DND-41 (cell line): ENCODE results near the gene TST.

Experiments used
- ATAC-seq: fragments of 200-7000 bp; cut with Tn5 transposase; 3 replicates; pipeline ENCODE4 v1.9.1; 2021; ENCODE audit warnings: low read depth; ENCODE audit not compliant: insufficient read depth
- DNase-seq: peaks from one replicate; pipeline ENCODE4 v3.0.0-alpha.2; 2020
- H2AFZ ChIP-seq: 2 replicates; pipeline ENCODE4 v1.6.0; 2012; ENCODE audit warnings: low read depth, low read length
- H3K27ac ChIP-seq: 2 replicates; pipeline ENCODE4 v1.5.1; 2012; ENCODE audit warnings: low read length, inconsistent platforms
- H3K27me3 ChIP-seq: fragments of 200-600 bp; sonication (generic); 2 replicates; pipeline ENCODE4 v1.6.0; 2012; ENCODE audit warnings: low read length, mild to moderate bottlenecking, inconsistent platforms; ENCODE audit not compliant: insufficient read depth, poor library complexity
- H3K36me3 ChIP-seq: 2 replicates; pipeline ENCODE4 v1.5.1; 2012; ENCODE audit warnings: low read length, inconsistent platforms; ENCODE audit not compliant: insufficient read depth
- H3K4me1 ChIP-seq: 2 replicates; pipeline ENCODE4 v1.5.1; 2012; ENCODE audit warnings: mild to moderate bottlenecking, low read length; ENCODE audit not compliant: insufficient read depth
- H3K4me2 ChIP-seq: 2 replicates; pipeline ENCODE4 v1.6.0; 2012; ENCODE audit warnings: mild to moderate bottlenecking, moderate library complexity, low read length, inconsistent platforms; ENCODE audit not compliant: insufficient read depth
- H3K4me3 ChIP-seq, 2 experiments: fragments of 200-600 bp in 1 of 2; shearing (Covaris generic) in 1 of 2; 2 replicates each; pipeline ENCODE4 v1.5.1; 2012 to 2016; ENCODE audit warnings: inconsistent platforms in 2 of 2, low read length in 2 of 2, mild to moderate bottlenecking in 2 of 2, low read depth in 1 of 2, moderate library complexity in 1 of 2
- H3K79me2 ChIP-seq: 2 replicates; pipeline ENCODE4 v1.6.0; 2012; ENCODE audit warnings: low read length, inconsistent platforms; ENCODE audit not compliant: insufficient read depth
- H3K9ac ChIP-seq: 2 replicates; pipeline ENCODE4 v1.6.0; 2012; ENCODE audit warnings: low read depth, mild to moderate bottlenecking, inconsistent platforms, low read length, moderate library complexity
- H3K9me3 ChIP-seq: 2 replicates; pipeline ENCODE4 v1.5.1; 2012; ENCODE audit warnings: low read length, moderate library complexity, mild to moderate bottlenecking, inconsistent platforms; ENCODE audit not compliant: insufficient read depth, severe bottlenecking
- H4K20me1 ChIP-seq: 2 replicates; pipeline ENCODE4 v1.6.0; 2012; ENCODE audit warnings: low read length; ENCODE audit not compliant: insufficient read depth
- EZH2 ChIP-seq: IDR thresholded peaks from 3 replicates; pipeline ENCODE4 v1.6.1; 2012; ENCODE audit warnings: borderline replicate concordance, low read depth, mild to moderate bottlenecking, moderate library complexity, low read length, inconsistent platforms; ENCODE audit not compliant: severe bottlenecking
- TF ChIP-seq, protein P1 (sequence below): IDR thresholded peaks from 2 replicates; pipeline ENCODE4 v1.5.1; 2012; ENCODE audit warnings: borderline replicate concordance, low read length, moderate library complexity, mild to moderate bottlenecking; ENCODE audit not compliant: poor library complexity, severe bottlenecking; ENCODE audit errors: extremely low read depth

The TST gene

DNA sequence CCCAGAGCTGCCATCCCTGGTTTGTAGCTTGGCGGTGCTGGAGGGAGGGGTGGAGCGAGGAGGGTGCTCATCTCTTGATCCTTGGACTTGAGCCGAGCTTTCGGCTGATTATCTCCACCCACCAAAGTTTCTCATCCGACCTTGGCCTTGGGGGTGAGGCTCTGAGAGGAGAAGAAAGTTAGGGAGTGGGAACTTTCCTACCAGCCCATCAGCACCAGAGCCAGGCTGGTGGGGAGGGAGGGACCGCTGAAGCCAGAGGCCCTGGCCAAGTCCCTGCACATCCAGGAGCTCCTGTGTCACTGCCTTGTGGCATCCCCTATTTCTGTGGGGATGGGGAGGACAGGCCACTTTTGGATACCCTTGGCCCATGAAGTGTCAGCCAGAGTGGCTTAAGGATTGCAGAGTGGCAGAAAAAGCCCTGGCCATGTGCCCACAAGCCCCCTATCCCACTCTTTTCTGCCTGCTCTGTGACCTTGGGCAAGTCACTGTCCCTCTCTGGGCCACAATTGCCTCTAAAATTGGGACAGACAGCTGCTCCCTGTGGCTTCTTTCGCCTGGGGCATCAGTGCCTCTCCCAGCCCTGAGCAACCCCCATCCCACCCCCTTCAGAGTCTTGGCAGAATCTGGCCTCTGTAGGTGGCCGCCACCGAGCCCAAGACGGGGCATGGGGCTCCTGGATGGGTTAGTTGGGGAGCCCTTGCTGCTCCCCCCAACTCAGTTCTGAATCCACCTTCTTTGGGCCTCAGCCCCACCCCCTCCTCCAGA, 42.5 kb upstream of the TST start:
- no peaks in the 10 kb centered on the region for H3K9me3 ChIP-seq
- no peak overlapping the region for H3K27ac ChIP-seq
- no peak for TF ChIP-seq EZH2
- TF ChIP-seq, protein P1, sequence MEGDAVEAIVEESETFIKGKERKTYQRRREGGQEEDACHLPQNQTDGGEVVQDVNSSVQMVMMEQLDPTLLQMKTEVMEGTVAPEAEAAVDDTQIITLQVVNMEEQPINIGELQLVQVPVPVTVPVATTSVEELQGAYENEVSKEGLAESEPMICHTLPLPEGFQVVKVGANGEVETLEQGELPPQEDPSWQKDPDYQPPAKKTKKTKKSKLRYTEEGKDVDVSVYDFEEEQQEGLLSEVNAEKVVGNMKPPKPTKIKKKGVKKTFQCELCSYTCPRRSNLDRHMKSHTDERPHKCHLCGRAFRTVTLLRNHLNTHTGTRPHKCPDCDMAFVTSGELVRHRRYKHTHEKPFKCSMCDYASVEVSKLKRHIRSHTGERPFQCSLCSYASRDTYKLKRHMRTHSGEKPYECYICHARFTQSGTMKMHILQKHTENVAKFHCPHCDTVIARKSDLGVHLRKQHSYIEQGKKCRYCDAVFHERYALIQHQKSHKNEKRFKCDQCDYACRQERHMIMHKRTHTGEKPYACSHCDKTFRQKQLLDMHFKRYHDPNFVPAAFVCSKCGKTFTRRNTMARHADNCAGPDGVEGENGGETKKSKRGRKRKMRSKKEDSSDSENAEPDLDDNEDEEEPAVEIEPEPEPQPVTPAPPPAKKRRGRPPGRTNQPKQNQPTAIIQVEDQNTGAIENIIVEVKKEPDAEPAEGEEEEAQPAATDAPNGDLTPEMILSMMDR, result no peak
- no peak overlapping the region for H3K9ac ChIP-seq
- H3K79me2 ChIP-seq, result no peaks in the 10 kb centered on the region
- no peak overlapping the region for H2AFZ ChIP-seq
- no peaks in the 10 kb centered on the region for H3K4me1 ChIP-seq
- H3K4me2 ChIP-seq, result no peak overlapping the region
- peaks cover 12% of the 10 kb centered on the region; the same call in 1 of the 2 replicates for H4K20me1 ChIP-seq
- ATAC-seq (no peak), DNase-seq (no peak)
- no peak overlapping the region for H3K4me3 ChIP-seq
- H3K27me3 ChIP-seq, result no peaks in the 10 kb centered on the region
- peaks cover 34% of the 10 kb centered on the region for H3K36me3 ChIP-seq

DNA sequence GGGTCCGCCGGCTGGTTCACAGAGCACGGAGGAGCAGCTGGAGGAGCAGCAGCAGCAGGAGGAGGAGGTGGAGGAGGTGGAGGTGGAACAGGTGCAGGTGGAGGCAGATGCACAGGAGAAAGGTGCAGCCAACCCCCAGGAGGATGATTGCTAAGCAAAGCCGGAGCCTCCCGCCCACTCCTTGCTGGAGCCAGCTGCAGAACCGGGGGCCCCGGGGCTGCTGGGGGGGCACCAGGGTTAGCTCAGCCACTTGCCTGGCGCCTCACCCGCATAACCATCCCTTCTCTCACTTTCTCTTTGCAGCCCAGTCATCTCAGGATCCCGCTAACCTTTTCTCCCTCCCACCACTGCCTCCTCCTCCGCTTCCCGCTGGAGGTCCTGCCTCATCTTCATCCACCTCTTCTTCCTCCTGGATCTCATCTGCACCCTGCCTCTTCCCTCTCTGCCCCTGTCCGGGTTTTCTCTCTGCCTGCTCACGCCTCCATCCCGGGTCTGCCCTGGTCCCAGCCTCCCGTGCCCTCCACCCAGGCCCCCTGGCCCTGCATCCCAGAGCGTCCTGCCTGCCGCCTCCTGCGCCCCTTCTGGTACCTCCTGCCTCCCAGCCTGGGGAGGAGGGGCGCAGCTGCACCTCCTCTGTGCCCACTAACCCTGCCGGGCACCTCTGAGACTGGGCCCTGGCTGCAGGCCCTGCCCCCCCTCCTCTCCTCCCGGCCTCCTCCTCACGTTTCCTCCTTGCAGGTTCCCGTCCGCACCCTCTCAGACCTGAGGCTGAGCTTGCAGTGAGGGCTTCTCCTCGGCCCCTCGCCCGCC, 41.8 kb upstream of the TST start:
- Histone ChIP-seq H2AFZ (no peak overlapping the region), H3K27me3 (no peaks in the 10 kb centered on the region), H3K9me3 (no peaks in the 10 kb centered on the region), H4K20me1 (peaks cover 12% of the 10 kb centered on the region; the same call in 1 of the 2 replicates), H3K27ac (no peak overlapping the region), H3K79me2 (no peaks in the 10 kb centered on the region), H3K9ac (no peak overlapping the region), H3K4me3 (no peak overlapping the region), H3K4me1 (no peaks in the 10 kb centered on the region), H3K36me3 (peaks cover 42% of the 10 kb centered on the region), H3K4me2 (no peak overlapping the region)
- ATAC-seq (no peak), DNase-seq (no peak)
- TF ChIP-seq EZH2, result no peak
- TF ChIP-seq, protein P1, result no peak

DNA sequence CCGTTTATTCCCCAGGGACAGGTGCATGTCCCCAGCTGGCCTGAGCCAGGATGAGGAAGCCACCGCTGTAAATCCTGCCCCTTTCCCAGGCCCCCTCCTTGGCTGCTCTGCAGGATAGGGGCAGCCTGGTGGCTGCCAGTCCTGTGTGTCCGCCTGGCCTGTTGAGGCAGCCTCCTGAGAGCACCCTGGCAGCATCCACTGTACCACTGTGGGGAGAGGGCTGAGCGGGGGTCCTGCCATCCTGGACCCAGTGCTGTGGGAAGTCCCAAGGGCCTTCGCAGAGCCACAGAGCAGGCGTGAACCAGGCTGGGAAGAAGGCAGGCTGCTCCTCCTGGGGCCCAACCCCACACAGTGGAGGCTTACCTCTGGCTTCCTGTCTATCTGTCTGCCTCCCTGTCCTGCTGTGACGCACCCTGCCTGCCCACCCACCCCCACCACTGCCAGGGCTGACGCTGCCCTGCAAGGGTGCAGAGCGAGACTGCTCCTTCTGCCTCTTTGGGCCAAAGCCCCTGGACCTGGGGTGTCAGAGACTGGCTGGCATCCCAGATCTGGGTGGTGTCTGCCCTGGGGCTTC, 40.7 kb upstream of the TST start:
- Histone ChIP-seq H3K9me3 (no peaks in the 10 kb centered on the region), H3K4me1 (no peaks in the 10 kb centered on the region), H2AFZ (no peak overlapping the region), H4K20me1 (peaks cover 9% of the 10 kb centered on the region), H3K4me3 (no peak overlapping the region), H3K27me3 (no peaks in the 10 kb centered on the region), H3K36me3 (peaks cover 52% of the 10 kb centered on the region), H3K79me2 (no peaks in the 10 kb centered on the region), H3K27ac (no peak overlapping the region), H3K9ac (no peak overlapping the region), H3K4me2 (no peak overlapping the region)
- ATAC-seq (peak; percentile 36; the same call in 2 of the 3 replicates), DNase-seq (no peak)
- TF ChIP-seq, protein P1, result no peak
- TF ChIP-seq EZH2, result no peak
